ENCODE results near the gene CGNL1. TPM values are rescaled to one million over a fixed set of nuclear protein-coding genes. Genes with fewer than 3 reads are reported as not detected.

CGNL1 gene
- total RNA-seq, 1 experiment from 2014 or later: 0.43 TPM

DNA sequence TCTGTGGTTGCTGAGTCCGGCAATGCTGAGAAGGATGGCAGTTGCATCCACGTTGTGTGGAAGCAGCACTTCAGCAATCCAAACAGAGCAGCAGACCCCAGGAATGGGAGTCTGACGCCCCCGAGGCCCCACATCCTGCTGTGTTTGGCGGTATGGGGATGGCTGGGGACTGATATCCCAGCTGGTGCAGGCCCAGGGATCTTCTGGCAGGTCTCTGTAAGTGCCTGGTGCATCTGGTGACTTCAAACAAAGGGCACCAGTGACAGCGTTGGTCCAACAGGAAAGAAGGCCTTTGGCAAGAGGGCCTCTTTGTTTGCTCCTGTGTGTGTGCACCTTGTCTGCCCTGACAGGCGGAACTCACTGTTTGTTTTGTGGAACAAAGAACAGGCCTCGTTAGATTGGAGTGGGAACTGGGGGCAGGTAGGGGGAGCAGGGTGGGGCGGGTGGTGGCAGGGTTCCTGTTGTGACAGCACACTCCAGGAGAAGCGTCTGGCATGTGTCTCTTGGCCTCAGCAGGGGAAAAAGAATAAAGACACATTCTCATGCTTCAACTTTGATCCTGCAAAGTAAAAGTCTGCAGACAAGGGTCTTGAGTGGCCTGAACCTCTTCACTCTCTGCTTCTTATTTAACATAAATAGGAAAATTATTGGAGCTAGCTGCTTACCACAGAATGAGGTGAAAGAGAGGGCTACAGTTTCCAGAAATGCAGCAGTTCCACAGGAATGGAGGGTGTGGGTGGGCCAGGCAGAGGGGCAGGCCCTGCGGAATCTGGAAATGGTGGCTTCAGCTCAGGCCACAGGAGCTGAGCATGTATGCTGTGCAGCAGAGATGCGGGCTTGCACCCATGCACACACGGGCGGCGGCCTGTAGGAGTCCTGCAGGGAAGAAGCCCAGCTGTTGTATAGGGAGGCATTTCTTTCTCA lies 120.9 kb downstream of the CGNL1 start:
- DNase-seq (ENCODE audit: low spot score): no peak

DNA sequence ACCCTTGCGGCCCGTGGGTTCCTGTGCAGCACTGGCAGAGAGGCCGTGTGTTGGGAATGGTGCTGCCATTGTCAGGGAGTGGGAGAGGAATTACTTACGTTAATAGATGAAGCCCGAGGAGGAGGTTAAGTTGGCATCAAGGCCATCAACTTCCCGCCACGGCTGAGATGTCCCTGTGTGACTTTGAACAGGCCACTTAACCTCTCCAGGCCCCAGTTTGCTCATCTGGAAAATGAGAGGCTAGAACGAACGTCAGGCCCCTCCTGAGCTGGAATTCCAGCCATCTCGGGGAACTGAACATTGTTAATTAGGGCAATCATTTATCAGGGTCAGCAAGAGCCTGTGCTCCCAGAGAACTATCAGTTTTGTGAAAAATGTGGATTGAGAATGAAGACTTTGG lies 124.0 kb downstream of the CGNL1 start:
- DNase-seq (ENCODE audit: low spot score): no peak

DNA sequence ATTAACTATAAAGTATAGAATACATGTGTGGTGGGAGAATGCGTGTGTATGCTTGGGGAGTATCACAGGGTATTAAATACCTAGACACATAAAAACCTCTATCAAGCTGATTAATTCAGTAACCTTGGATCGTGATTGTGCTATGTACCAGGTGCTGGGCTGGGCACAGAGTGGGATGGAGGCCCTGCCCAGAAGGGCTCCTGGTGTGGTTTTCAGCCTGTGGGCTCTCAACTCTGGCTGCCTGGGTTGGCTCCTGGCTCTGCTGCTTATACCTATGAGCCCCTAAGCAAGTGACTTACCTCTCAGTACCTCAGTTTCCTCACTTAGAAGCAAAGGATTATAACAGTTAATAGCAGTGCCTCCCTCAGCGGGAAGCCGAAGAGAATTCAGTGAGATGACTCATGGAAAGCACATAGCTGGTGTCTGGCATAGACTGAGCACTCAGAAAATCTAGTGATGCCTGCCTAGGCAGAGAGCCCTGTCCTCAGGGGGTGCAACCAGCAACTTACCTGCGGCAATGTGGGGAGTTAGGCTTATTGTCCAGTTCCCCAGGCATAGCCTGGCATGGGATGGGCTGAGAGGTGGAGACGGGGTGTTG lies 124.8 kb downstream of the CGNL1 start:
- no peak for DNase-seq (ENCODE audit: low spot score)

DNA sequence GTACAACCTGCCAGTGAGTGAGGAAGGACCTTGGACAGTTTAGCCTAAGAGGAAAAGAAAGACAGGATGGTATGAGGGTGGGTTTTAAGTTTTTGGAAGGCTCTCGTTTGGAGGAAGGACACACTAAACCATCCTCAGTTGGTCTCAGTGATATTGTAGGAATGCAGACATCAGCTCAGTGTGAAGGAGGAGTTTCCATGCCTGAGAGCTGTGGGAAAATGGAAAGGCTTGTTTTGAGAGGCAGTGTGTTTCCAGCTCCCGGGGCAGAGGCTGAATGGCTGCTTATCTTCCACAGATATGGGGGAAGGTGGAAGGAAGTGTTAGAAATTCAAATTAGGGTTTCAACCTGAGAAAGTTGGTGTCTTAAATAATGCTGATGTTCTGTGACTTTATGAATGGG lies 125.8 kb downstream of the CGNL1 start:
- no peak for DNase-seq (ENCODE audit: low spot score)

DNA sequence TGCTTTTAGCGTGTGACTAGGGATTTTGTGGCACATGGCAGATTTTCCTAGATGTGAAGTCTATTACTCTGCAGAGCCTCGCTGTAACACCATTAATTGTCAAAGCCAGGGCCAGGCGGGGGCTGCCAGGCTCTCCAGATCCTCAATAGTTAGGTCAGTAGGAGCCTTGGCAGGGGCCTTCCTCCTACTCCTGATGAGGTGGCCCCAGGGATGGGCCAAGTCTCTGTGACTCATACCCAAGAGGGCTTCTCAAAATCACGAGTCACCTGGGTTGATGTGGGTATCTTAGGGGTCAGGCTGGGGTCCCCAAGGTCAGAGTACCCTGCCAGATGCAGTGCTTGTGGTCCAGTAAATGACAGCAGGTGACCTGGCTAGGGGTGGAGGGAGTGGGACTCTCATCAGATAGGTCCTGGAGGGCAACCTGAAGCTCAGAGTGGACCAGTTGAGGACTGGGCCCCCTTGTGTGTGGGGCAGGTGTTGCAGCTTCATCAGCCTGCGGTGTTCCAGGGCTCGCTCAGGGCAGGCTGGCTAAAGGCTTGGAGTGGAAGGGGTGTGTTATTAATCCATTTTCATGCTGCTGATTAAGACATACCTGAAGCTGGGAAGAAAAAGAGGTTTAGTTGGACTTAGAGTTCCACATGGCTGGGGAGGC lies 126.9 kb downstream of the CGNL1 start:
- DNase-seq (ENCODE audit: low spot score): no peak

DNA sequence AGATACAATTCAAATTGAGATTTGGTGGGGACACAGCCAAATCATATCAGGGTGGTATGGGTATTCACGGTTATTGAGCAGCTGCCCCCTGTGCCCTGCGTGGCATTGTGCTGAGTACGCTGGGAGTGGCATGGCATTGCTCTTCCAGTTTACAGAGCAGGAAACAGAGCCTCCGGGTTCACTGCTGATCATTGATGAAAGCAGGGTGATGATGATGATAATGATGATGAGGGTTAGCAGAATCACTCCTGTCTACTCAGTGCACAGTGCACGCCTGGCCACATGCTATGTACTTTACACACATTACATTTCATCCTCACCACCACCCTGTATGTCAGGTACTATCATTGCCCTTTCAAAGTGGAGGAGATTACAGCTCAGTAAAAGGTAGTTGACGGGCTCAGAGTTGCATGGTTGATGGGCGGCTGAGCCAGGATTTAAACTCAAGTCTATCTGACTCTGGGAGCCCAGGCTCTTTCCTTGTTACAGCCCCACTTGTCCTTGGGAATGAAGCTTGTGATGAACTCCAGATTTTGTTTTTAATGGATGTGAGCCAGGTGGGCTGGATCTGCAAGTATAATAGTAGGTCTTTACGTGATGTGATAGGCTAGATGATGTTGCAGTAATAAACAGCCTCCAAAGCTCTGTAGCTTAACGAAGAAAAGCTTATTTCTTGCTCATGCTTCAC lies 127.8 kb downstream of the CGNL1 start:
- DNase-seq (ENCODE audit: low spot score): no peak

DNA sequence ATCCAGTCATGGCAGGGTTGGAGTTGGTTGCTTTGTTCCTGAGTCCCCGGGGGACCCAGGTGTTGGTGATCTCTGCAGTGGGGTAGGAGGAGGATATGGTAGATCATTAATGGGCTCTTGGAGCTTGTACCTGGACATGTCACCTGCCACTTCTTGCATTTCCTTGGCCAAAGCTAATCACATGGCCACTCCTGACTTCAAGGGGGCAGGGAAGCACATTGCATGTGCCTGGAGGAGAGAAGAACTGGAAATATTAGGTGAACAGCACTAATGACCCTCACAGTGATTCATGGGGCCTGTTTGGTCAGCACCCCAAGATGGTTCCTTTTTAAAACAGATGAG lies 128.3 kb downstream of the CGNL1 start:
- no peak for DNase-seq (ENCODE audit: low spot score)

DNA sequence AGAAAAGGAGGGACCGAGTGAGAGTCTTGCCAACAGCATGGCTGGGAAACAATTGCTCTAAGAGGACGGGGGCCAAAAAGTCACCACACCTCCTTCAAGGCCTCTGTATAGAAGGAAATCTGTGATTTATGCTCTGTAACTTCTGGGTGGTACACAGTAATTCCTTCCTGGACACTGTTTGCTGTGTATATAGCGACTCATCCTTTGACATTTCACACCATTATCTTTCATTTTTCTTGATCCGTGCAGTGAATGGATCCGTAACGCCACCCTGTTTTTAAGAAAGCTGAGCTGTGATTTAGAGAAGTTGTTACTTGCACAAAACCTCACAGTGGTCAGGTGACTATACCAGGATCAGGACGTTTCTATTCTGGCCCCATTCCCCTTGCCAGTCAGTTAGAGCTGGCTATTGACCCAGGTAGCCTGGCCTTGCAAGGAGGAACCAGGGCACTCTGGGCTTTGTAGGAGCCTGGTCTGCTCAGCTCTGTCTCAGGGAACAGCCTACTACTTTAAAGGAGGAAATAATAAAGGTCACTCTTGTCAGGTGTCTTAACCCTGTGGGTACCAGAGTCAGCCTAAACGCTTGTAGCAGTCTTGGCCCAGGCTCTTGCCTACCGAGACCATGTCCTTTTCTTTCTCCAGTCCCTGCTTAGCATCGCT lies 128.9 kb downstream of the CGNL1 start:
- no peak for DNase-seq (ENCODE audit: low spot score)

DNA sequence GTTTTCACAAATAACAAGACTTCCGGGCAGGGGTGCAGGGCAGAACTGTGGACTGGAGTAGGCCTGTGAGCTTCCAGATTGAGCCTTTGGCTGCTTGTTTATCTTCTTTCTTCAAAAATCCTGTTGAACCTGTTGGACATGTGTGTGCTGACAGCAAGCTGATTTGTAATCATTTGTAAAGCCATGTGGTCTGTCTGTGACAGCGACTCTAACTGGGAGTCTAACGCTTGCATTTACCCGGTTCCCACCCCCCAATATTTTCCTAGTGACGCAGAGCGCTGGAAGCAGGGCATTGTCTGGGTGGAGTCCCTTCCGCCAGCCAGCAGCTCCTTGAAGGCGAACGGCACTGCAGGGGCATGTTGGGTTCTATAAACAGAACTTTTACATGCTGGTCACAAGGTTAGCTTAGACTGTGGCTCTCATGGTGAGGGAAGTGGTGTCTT lies 129.7 kb downstream of the CGNL1 start:
- no peak for DNase-seq (ENCODE audit: low spot score)

DNA sequence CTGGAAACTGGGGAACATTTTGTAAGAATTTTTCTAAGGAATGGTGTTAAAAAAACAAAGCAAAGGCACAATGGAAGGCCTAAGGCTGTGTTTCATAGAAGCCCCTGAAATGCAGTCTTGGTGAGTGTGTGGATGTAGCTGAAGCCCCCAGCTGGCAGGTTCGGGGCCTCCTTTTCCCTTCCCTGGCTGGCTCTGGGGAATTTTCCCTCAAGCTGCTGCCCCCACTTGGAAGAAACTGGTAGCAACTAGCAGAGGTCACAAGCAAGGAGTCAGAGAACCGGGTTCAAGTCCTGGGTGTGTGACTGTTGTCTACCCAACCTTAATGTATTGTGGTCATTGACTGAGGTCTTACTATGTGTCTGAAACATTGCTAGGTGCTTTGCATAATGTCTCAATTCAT lies 130.1 kb downstream of the CGNL1 start:
- no peak for DNase-seq (ENCODE audit: low spot score)

DNA sequence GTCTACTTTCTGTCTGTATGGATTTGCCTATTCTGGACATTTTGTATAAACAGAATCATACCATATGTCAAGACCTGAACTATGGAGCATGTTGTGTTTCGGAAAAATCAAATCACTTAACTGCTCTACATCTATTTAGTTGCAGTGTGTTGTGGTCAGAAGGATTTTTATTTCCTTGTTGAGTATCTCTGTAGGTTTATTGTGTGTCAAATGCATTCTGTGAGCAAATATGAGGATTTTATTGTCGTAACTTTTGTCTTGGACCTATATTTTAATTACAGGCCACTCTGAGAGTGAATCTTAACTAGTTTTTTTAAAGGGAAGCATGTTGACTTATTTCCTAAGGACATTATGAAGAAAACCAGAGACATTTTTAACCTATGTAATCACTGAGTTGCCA lies 130.8 kb downstream of the CGNL1 start:
- no peak for DNase-seq (ENCODE audit: low spot score)

DNA sequence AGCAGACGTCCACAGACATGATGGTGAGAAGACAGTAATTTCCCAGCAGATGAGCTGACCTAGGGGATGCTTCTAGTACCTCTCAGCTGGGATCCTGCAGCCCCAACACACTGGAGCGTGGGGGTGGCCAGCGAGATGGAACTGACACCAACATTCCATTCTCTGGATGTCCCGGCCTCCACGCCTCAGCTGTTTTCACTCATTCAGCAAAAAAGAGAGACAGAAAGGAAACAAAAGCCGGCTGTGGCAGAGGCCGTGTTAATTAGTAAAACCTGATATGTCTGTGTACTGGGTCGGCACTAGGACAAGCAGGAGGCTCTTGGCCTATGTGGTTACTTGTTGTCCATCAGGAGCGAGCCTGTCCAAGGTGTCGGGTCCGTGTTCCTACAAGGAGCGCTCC lies 132.8 kb downstream of the CGNL1 start:
- DNase-seq (ENCODE audit: low spot score): no peak

DNA sequence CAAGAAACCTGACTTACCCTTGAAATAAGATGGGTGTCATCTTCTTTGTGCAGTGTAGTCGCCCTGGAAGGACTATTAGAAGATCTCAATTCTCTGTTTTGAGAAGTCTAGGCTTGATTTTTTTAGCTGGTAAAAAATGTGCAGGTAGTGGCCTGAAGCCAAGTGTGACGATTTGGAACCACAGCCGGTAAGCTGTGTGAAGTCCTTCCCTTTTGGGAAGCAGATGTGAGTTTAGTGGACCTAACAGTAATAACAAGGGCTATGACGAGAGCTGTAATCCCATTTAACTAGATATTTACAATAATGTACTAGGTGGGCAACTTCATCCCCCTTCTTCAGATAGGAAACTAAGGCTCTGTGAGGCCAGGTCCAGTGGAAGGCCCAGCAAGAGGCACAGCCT lies 133.7 kb downstream of the CGNL1 start:
- no peak for DNase-seq (ENCODE audit: low spot score)

DNA sequence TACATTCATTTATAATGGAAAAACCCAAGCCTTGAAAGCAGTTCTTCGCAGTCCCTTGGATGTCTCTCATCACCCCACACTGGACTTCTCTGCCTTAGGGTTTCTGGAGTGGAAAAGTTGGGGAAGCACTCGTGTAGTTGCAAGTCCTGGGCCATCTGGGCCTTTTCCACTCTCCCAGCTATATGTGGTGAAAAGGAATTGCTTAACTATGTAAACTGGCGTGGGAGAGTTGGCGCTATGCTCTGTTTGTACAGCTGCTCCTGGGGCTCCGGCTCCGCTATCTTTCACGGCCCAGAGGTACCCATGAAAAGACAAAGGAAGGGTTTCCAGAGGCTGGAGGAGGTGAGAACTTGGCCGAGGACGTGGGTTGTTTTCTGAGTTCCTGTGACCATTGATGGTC lies 134.3 kb downstream of the CGNL1 start:
- DNase-seq (ENCODE audit: low spot score): no peak

DNA sequence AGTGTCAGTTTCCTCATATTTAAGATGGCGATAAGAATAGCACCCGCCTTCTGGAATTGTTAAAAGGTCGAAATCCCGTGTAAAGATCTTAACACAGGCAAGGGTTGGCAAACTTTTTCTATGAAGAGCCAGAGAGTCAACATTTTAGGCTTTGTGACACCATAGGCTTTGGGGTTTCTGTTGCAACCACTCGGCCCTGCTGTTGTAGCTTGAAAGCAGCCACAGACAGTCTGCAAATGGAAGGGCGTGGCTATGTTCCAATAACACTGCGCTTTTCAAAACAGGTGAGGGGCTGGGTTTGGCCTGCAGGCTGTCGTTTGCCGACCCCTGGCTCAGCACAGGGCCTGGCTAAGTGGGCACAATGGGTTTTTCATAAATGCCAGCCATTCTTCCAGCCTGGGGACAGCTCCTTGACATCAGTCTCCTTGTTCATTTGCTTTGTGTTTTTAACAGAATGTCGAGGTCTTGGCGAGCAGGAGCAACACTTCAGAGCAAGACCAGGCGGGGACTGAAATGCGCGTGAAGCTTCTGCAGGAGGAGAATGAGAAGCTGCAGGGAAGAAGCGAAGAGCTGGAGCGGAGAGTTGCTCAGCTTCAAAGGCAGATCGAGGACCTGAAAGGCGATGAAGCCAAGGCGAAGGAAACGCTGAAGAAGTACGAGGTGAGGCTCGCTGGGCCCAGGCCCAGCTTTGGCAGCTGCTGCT lies 140.2 kb downstream of the CGNL1 start:
- no peak for DNase-seq (ENCODE audit: low spot score)

DNA sequence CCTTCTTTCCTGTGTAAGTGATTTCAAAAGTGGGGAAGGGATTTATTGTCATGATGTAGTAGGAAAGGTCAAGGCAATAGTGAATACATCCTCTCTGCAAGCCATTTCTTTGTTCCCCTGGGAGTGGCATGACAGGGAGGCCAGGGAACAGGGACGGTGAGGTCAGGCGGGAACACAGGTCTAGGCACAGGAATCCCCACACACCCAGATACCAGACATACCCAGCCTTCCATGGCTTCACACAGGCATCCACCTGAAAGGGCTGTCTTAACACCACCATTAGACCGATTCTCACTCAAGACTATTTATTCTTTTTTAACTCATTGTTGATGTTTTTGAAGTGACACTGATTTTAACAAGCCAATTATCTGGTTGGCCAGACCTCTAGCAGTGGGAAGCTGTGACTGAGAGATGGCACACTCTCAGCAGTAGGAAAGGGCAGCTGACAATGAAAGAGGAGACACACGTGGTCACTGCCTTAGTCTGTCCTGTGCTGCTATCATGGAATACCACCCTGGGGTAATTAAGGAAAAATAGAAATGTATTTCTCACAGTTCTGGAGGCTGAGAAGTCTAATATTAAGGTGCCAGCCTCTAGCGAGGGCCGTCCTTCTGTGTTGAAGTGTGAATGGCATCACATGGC lies 140.8 kb downstream of the CGNL1 start:
- DNase-seq (ENCODE audit: low spot score): no peak

DNA sequence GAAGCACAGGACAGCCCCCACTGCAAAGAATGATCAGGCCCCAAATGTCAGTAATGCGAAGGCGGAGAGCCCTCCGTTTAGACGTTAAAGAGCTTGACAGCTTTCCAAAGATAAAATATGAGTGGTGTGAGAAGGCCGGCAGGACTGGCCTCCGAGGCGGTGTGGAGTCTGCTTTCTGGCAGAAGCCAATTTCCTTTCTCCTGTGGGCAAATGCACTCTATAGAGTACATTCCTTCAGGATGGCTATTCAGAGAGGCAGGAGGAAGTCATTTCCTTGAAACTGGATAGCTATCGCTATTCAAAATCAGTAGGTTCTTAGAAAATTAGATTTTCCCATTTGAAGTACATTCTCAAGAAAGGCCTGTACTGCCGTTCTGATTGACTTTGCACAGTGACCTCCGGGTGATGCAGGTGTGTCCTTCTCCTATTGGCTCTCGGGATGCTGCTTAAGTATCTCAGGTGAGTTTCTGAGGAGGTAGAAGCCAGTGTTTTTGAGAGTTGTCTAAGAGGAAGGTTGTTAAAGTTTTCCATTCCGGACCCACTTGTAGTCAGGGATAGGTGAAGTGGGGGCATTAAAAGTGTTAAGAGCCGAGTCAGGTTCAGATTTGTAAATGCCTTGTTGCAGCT lies 142.6 kb downstream of the CGNL1 start:
- DNase-seq (ENCODE audit: low spot score): no peak

DNA sequence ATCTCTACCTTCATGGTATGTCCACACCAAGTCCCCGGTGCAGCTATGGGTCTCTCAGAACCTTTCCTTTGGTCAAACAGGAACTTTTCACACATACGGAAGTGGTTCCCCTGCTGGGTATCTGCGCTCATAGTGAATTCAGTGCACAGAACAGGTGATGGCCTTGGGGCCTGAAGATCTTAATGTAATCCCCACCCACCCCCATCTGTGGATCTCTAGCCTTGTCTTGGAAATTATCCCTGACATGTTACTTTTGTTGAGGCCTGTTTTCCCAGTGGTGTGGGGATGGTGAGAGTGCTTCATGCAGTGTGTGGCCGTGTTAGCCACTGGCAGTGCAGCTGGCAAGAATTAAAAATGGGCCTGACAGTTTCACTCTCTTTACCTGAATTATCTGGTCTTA lies 143.5 kb downstream of the CGNL1 start:
- DNase-seq (ENCODE audit: low spot score): no peak

DNA sequence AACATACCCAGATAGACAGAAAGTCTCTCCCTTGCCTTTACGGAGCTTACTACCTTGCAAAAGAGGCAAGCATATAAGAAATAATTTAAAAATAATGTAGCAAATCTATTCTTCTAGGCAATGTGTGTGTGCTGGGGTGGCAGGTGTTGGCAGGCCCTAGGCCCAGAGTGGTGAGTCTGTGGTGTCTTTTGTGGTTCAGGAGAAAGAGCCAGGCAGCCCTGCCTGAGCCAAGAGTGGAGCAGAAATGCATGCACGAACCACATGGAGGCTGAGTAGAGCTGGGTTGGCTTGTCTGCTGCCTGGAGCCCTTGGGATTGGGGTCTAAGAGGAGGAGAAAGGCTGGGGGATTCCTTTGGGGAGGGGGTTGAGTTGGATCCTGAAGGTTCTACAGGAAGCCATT lies 145.2 kb downstream of the CGNL1 start:
- no peak for DNase-seq (ENCODE audit: low spot score)

DNA sequence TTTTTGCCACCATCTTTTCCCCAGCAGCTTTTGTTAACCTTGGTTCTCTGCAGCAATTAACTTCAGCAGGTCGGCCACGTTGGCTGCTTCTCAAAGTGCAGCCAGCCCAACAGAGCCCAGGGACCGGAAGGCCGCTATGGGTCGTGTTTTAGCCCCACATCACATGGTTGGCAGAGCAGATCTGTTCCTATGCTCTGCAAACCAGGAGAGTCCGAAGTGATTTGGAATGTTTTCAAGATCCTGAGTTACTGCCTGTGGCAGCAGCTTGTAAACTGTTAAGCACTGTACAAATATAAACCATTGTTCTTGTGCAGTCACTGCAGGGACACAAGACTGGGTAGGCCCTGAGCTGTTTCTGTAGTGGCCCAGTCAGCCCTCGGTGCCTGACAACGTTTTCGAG lies 145.8 kb downstream of the CGNL1 start:
- no peak for DNase-seq (ENCODE audit: low spot score)

Measured in H4 (cell line).